Activated CD4-positive, alpha-beta T cell treated with anti-CD3 and anti-CD28 coated beads, Interleukin-2, amount 50 U/mL, for 24 hours (primary cell): ENCODE measurements around the gene HSD11B1.

Source experiments
- DNase-seq, 2 donors: peaks; one replicate each; pipeline ENCODE4 v3.0.0-alpha.2; 2020; ENCODE audit warnings: low read depth in 1 of 2, low spot score in 1 of 2

The HSD11B1 gene

DNA sequence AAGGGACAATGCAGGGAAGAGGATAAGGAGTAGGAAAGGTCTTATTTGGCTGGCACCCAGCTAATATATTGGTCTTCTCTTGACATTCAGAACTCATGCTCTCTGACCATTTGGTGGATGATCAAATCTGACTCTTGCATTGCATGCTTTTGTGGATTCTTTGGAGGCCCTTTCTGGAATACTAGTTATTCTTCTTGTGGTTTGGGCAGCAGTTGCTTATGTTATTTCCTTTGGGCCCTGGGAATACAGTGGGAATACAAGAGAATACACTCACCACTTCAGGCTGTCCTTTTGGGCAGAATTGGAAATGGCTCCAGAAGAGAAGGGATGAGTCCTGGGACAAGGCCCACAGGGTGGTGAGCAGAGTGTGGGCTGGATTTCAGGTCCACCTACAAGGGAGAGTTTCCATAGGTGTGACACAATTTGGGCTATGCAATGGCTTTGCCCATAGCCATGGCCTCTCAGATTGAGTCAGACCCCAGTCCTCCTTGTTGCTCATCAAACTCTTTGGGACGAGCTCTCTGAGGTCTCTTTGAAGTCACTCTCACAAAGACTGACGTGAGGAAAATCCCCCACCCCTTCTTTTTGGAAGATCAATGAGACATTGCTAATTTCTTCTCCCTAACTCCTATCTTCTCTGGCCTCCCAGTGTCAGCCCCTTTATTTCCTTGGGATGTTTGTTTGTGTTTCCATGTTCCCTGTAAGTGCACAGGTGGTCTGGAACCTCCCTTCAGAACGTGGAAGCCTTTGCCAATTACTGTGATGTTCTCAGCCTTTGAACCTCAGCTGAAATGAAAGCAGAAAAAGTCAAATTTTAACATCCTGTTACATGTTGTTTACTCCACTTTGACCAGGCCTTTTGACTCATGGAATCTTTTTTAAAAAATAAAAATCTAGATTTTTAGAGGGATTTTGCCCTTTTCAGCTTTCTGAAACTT lies 19.4 kb downstream of the HSD11B1 start:
- peak in 1 of 2 donors; percentile 54 for DNase-seq

DNA sequence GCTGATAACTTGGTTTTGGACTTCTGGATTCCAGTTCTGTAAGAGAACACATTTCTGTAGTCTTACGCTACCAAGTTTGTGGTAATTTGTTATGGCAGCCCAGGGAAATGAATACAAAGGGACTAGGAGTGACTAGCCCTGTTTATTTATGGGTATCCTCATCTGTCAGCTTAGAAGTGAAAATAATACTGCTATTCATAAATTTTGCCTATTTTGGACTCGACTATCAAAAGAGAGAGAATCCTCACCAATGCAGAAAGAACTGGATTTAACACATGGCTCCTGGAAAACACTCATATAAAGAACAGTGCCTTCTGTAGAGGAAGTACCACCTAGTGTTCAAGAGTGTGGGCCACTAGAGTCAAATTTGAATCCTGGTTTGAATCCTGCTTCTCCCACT lies 22.6 kb downstream of the HSD11B1 start:
- DNase-seq: no peak

GRCh38 chr1:209727785-209728184 lies 23.1 kb downstream of the HSD11B1 start:
- no peak for DNase-seq

DNA sequence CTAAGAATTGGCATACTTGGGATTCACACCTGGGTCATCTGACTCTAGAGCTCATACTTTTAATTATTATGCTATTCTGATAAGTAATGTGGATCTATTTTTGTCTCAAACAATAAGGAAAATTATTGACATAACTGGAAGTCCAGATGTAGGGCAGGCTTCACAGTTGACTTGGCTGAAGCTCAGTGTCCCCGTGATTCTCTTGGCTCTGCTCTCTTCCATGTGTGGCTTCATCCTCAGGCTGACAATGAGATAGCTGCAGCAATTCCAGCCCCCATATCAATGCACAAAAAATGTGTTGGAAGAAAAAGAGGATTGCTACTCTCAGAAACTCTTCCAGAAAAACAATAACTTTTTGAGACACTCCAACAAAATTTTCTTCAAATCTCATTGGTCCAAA lies 23.8 kb downstream of the HSD11B1 start:
- no peak for DNase-seq

DNA sequence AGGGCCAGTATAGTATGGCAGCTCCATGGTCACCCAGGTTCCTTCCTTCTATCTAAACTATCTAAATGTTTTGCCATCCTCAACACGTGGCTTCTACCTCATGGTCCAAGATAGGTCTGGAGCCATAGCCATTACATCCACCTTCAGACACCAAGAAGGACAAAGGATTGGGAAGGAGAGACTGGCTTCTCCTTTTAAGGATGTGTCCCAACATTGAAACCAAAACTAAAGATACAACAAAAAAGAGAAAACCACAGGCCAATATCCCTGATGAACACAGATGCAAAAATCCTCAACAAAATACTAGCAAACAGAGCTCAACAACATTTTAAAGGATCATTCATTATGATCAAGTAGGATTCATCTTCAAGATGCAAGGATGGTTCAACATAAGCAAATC lies 24.8 kb downstream of the HSD11B1 start:
- no peak for DNase-seq

GRCh38 chr1:209732725-209733124 lies 28.1 kb downstream of the HSD11B1 start:
- no peak for DNase-seq

- no peak for DNase-seq
These were observed 29.0 kb downstream of the HSD11B1 start for GRCh38 chr1:209733409-209734192.

DNA sequence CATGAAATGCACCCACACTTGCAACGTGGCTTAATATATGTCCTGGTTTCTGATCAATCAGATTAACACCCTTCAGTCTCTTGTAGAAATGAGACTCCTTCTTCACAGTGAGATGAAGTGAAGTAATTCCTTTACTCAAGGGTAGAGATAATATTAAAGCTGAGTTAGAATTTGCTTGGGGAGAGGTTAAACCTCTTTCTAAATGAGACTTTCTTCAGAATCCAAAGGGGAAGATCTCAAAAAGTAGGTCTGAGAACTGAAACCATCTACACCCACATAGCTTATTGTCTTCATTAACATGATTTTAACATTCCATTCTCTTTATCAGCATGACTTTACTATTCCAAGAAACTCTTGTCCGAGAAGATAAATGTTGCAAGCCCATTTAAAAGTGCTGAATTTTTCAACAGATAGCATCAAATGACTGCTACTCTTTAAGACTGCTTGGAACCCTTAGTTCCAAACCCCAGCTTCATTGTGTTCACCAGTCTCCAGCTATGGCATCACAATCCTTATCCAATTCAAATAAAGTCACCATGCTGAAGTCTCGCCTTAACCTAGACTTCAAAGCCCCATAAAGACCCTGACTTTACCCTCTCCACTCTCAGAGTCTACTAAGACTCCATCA lies 32.0 kb downstream of the HSD11B1 start:
- DNase-seq: no peak

DNA sequence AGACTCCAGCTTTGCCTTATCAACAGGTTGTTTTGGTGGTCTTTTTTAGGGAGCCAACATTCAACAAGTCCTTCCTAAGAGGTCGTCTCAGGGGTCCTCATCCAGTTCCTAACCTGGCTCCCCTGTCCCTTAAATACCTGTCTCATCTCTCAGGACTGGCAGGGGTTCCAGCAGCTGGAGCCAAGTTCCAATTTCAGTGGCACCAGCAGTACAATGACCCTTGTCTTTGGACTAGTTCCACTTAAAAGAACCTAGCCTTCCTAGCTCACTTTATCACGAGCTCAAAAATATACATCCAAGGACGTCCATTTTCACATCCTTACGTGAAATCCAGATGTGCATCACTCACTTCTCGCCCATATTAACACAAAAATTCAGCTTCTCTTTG lies 32.5 kb downstream of the HSD11B1 start:
- no peak for DNase-seq

- no peak for DNase-seq
These were observed 33.6 kb downstream of the HSD11B1 start for GRCh38 chr1:209738270-209738669.

GRCh38 chr1:209741193-209741592 lies 36.5 kb downstream of the HSD11B1 start:
- no peak for DNase-seq

- no peak for DNase-seq
These were observed 37.2 kb downstream of the HSD11B1 start for GRCh38 chr1:209741889-209742288.

DNA sequence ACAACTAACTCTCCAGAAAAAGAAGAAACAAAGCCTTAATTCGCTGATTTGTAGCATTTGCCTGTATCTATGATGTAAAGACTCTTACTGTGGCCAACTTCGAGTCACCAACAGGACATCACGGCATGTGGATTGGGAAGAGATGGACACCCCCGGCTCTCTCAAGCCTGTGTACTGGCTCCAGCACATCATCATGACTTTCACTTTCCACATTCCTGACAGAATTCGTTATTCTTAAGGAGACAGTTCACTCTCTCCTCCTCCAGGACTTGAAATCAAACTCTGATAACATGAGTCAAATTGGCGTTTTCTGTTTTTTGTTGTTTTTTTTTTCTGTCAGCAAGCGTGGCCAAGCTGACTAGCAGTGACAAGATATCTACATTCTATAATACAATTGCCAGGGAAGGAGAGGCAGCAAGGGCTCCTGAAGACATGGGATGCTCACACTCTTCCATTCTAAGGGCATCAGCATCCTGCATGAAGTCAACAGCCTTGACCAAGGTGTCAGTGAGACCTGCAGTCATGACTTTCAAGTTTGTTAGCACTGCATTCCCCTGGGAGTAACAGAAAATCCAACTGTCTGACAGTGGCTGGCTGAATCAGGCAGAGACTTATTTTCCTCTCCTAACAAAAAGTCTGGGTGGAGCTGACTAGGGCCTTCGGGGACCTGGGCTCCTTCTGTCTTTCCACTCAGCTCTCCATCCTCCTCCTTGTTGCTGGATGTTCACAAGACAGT lies 37.9 kb downstream of the HSD11B1 start:
- DNase-seq: no peak

DNA sequence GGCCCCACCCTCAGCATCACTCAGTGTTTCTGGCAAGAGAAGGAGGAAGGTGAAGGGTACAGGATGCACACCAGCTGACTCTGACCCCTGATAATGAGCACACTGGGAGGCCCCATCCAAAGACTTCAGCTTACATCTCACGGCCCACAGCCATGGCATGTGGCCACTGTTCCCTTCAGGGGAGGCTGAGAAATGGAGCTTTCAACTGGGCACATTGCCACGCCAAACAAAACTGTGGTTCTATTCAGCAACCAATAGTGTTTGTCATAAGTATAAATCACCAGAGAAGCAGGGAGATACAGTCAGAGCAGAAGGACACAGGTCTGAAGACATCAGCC lies 38.5 kb downstream of the HSD11B1 start:
- DNase-seq: no peak

- no peak for DNase-seq
These were observed 42.0 kb downstream of the HSD11B1 start for GRCh38 chr1:209746451-209747165.

DNA sequence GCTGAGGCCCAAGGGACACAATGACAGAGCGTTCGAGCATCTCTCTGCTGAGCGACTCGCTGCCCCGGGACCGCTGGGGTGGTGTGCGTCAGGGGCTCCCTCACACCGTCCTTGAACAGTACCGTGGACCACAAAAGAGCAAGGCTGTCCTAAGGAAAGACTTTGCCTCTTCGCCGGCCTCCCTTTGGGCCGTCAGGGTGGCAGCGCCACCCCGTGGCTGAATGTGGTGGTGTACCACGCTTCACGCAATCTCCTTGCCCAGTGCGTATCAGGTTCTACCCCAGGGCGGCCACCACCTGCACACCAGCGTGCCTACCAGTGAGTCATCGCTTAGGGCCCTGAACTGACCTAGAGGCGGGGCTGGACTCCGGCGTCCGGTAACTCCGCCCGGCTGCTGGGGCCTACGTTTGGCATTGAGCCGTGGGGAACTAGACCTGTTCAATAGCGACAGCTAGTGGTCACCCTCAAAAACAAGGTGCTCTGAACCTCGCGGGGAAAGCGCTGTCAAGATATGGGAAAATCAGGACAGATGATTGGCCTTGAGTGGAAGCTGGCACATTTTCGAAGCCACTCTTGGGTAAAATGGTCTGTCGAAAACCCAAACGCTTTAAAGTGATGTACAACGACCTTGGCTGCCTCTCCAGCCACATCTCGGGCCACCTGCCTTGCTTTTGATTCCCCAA lies 43.1 kb downstream of the HSD11B1 start:
- peak; percentile 77 to 88 for DNase-seq

DNA sequence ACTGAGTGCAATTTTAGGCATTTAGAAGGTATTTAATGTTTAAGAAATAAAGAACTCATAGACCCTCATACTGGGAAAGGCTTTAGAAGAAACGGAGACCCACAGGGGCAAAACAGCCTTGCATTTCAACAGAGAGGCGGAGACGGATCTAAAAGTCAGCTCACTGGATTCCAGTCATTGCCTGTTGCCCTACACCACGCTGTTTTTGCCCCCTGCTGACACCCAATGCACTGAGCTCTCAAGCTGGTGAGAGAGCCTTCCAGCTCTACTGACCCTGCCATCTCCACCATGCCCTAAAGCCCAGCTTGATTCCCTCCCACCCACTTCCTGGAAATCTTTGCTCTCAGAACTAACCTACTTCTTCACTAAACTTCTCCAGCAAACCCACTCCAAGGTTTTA lies 44.0 kb downstream of the HSD11B1 start:
- DNase-seq: no peak

DNA sequence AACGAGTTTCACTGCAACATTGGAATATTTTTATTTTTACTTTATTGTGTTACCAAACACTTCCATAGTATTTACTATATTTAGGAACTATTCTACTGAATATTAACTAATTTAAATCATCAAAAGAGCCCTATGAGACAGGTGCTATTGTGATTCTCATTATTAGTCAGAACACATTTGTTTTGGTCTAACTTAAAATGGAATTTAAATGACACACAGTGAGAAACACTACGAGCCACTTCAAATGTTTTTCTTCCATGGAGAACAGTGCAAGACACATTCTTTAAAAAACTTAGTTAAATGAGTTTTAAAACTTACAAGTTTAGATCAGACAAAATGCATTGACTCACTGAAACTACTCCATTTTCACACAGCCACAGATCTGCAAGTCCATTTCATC lies 44.6 kb downstream of the HSD11B1 start:
- no peak for DNase-seq

GRCh38 chr1:209749670-209750323 lies 45.2 kb downstream of the HSD11B1 start:
- DNase-seq: no peak
